Ovary (tissue), 9 donors: ENCODE measurements around the gene HSPA12A. TPM values are rescaled to one million over a fixed set of nuclear protein-coding genes. Genes with fewer than 3 reads are reported as not detected.

Experiments used
- DNase-seq, 5 donors: peaks; one replicate each; pipeline ENCODE4 v3.0.0-alpha.2; 2019 to 2020
- H3K27ac ChIP-seq, 2 donors: fragments of 200-600 bp; one replicate each; pipeline versions ENCODE4 v1.5.1 to v1.8.0; 2019 to 2022
- H3K27me3 ChIP-seq: fragments of 200-600 bp; one replicate; pipeline ENCODE4 v1.8.0; 2022
- H3K36me3 ChIP-seq: fragments of 200-600 bp; sonication (generic); one replicate; pipeline ENCODE4 v1.5.1; 2019
- H3K4me1 ChIP-seq: one replicate; pipeline ENCODE4 v1.8.1; 2013; ENCODE audit warnings: mild to moderate bottlenecking, moderate library complexity; ENCODE audit not compliant: insufficient read depth
- H3K4me3 ChIP-seq: fragments of 200-600 bp; sonication (generic); one replicate; pipeline ENCODE4 v1.5.1; 2017
- H3K9me3 ChIP-seq, 2 donors: fragments of 200-600 bp in 1 of 2; sonication (generic) in 1 of 2; one replicate each; pipeline versions ENCODE4 v1.5.1 to v1.8.1; 2013 to 2019; ENCODE audit warnings: mild to moderate bottlenecking in 1 of 2, moderate library complexity in 1 of 2
- EP300 ChIP-seq: sonication (generic); formaldehyde crosslinking; IDR thresholded peaks from one replicate; pipeline ENCODE4 v1.6.1; 2017; ENCODE audit warnings: antibody characterized with exemption
- POLR2A ChIP-seq: fragments of 450-650 bp; IDR thresholded peaks from one replicate; pipeline ENCODE4 v1.6.1; 2017; ENCODE audit warnings: antibody characterized with exemption, mild to moderate bottlenecking, moderate library complexity
- WGBS, 3 donors: extraction: QIAGEN DNeasy Blood & Tissue Kit in 1 of 3; methylation state at CpG; one replicate each; pipeline versions ENCODE4 v1.1.5 to v1.1.7; 2013 to 2017; 5-methylcytosine and 5-hydroxymethylcytosine counted together
- intact Hi-C, 4 donors: fragments of 100-400 bp; cut with DNase I; formaldehyde crosslinking; loops; one replicate each; pipeline versions ENCODE4 v1.11.0 to v1.15.1; 2022 to 2023
- polyA plus RNA-seq, 2 donors: library from polyadenylated mRNA; stranded (reverse); fragments of 200-250 nt in 1 of 2; fragments of 350-450 nt in 1 of 2; fragmentation: Illumina TruSeq in 1 of 2; extraction: RNeasy Lipid Tissue Mini Kit (QIAGEN cat#74804) in 1 of 2; gene quantifications; one replicate each; pipeline ENCODE4 v1.2.3, GENCODE V29; 2013 to 2014
- total RNA-seq, 7 donors: library from RNA; depleted of rRNA in 2 of 7; stranded (reverse); fragments of >200 nt in 2 of 7; fragmentation: NEBNext Ultra II Directional in 3 of 7; extraction: Animal tissue kit (Norgen Biotek cat#: 25700) in 3 of 7; gene quantifications; one replicate each; pipeline versions ENCODE4 v1.1.0 to v1.2.4, GENCODE V29; 2016 to 2023
- TF ChIP-seq, protein P1 (sequence below), 3 donors: fragments of 450-650 bp in 2 of 3; fragments of 200-600 bp in 1 of 3; IDR thresholded peaks; one replicate each; pipeline versions ENCODE4 v1.5.1 to v1.8.0; 2016 to 2022; ENCODE audit warnings: antibody characterized with exemption in 3 of 3, mild to moderate bottlenecking in 1 of 3
- donor health status: DM: no; HTN: no; CAD: no; lungs with moderate emphysema.
- donor health status: DM: no; HTN: no; CAD: no.
- donor health status: Bipolar disorder and iron deficiency.
- donor health status: DM: yes; HTN: yes; CAD: no.
- donor health status: DM: no; HTN: no; CAD: no.
- donor health status: DM: yes; HTN: yes; CAD: no.

Gene HSPA12A
- total and polyA plus RNA-seq, 9 donors: 16.0 to 47.5 (median 36.4) TPM

GRCh38 chr10:116673866-116674265 lies 68.5 kb downstream of the HSPA12A start:
- H3K4me3 ChIP-seq: no peak overlapping the region
- peaks cover 3% of the 10 kb centered on the region for H3K4me1 ChIP-seq
- no peaks in the 10 kb centered on the region for H3K36me3 ChIP-seq
- intact Hi-C loops: loop anchor here in 1 of 4 donors (10.0 kb wide), 1 partner anchor 501 kb away; no protein-coding TSS in a partner anchor
- TF ChIP-seq POLR2A: no peak
- TF ChIP-seq EP300: no peak
- TF ChIP-seq, protein P1, sequence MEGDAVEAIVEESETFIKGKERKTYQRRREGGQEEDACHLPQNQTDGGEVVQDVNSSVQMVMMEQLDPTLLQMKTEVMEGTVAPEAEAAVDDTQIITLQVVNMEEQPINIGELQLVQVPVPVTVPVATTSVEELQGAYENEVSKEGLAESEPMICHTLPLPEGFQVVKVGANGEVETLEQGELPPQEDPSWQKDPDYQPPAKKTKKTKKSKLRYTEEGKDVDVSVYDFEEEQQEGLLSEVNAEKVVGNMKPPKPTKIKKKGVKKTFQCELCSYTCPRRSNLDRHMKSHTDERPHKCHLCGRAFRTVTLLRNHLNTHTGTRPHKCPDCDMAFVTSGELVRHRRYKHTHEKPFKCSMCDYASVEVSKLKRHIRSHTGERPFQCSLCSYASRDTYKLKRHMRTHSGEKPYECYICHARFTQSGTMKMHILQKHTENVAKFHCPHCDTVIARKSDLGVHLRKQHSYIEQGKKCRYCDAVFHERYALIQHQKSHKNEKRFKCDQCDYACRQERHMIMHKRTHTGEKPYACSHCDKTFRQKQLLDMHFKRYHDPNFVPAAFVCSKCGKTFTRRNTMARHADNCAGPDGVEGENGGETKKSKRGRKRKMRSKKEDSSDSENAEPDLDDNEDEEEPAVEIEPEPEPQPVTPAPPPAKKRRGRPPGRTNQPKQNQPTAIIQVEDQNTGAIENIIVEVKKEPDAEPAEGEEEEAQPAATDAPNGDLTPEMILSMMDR (IDR thresholded peaks at IDR 0.05): no peak
- 84 to 90% (median 86%) methylated on average over 2 of the region's 2 CpGs for WGBS, 3 donors
- no peaks in the 10 kb centered on the region for H3K27me3 ChIP-seq
- no peaks in the 10 kb centered on the region for H3K9me3 ChIP-seq
- no peak overlapping the region for H3K27ac ChIP-seq
- DNase-seq: no peak

GRCh38 chr10:116672891-116673290 lies 69.5 kb downstream of the HSPA12A start:
- no peak overlapping the region for H3K27ac ChIP-seq
- TF ChIP-seq POLR2A (no peak), EP300 (no peak)
- TF ChIP-seq, protein P1 (IDR thresholded peaks at IDR 0.05): no peak
- H3K27me3 ChIP-seq: no peaks in the 10 kb centered on the region
- no peaks in the 10 kb centered on the region for H3K36me3 ChIP-seq
- whole genome bisulfite sequencing, 3 donors: 91 to 95% (median 95%) methylated on average over 5 of the region's 5 CpGs
- intact Hi-C loops: loop anchor here in 1 of 4 donors (10.0 kb wide), 1 partner anchor 502 kb away; no protein-coding TSS in a partner anchor
- peaks cover 3% of the 10 kb centered on the region for H3K4me1 ChIP-seq
- DNase-seq: no peak
- H3K4me3 ChIP-seq: no peak overlapping the region
- no peaks in the 10 kb centered on the region for H3K9me3 ChIP-seq

DNA sequence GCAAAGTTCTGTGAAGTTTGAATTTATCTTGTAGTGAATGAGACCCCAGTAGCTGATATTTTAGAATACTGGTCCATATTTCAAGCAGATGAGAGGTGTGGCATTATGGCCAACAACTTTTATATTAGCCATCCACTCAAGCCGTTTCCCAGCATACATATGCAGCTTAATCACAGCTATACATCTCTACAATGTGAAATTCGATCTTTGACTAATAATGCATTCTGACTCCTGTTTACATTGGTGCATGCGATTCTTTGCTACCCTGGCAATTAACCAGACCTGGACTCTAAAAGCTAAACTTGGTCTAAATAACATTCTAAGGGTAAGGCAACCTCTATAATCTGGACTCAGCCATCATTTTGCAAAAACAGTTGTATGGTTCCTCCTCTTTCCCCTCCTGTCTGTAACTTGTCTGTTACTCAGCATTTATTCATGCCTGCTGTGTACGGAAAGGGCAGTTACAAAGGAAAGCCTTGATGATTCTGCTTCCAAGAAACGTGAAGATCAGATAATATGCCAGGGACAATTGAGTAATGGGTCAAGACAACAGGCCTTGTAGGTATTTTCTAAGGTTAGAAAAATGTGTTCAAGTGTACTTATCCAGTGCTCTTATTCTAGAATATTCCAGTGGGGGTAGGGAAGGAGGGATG lies 71.0 kb downstream of the HSPA12A start:
- intact Hi-C loops: loop anchor here in 1 of 4 donors (10.0 kb wide), 1 partner anchor 503 kb away; no protein-coding TSS in a partner anchor
- Histone ChIP-seq H3K4me3 (no peak overlapping the region), H3K27ac (no peak overlapping the region), H3K27me3 (no peaks in the 10 kb centered on the region), H3K9me3 (no peaks in the 10 kb centered on the region), H3K36me3 (no peaks in the 10 kb centered on the region), H3K4me1 (peaks cover 5% of the 10 kb centered on the region)
- TF ChIP-seq, protein P1 (IDR thresholded peaks at IDR 0.05): no peak
- no peak for TF ChIP-seq POLR2A
- no peak for TF ChIP-seq EP300
- DNase-seq: no peak
- 73 to 83% (median 80%) methylated on average over 5 of the region's 5 CpGs for WGBS, 3 donors

GRCh38 chr10:116670706-116671105 lies 71.7 kb downstream of the HSPA12A start:
- peak in 1 of 5 donors; percentile 13 for DNase-seq
- intact Hi-C loops: loop anchor here in 1 of 4 donors (10.0 kb wide), 1 partner anchor 504 kb away; no protein-coding TSS in a partner anchor
- H3K36me3 ChIP-seq: no peaks in the 10 kb centered on the region
- no peak for TF ChIP-seq POLR2A
- TF ChIP-seq EP300: no peak
- TF ChIP-seq, protein P1 (IDR thresholded peaks at IDR 0.05): no peak
- no peaks in the 10 kb centered on the region for H3K9me3 ChIP-seq
- no peaks in the 10 kb centered on the region for H3K27me3 ChIP-seq
- WGBS, 3 donors: 87 to 93% (median 90%) methylated on average over 6 of the region's 6 CpGs
- no peak overlapping the region for H3K4me3 ChIP-seq
- no peak overlapping the region for H3K27ac ChIP-seq
- peaks cover 5% of the 10 kb centered on the region for H3K4me1 ChIP-seq
